ENCODE measurements around the gene SLC7A7. TPM values are rescaled to one million over a fixed set of nuclear protein-coding genes. Genes with fewer than 3 reads are reported as not detected.

The SLC7A7 gene
- total RNA-seq, 1 donor from 2014 or later = 14.3 TPM

- Histone ChIP-seq H3K9me3 (ENCODE audit: insufficient read depth, low read depth, low read length) (no peaks in the 10 kb centered on the region), H3K79me2 (ENCODE audit: insufficient read depth, low read length) (no peaks in the 10 kb centered on the region), H3K27ac (ENCODE audit: low read depth, low read length) (no peak overlapping the region), H3K9ac (ENCODE audit: low read length) (no peak overlapping the region), H3K36me3 (ENCODE audit: insufficient read depth, low read length) (no peaks in the 10 kb centered on the region), H3K4me1 (ENCODE audit: insufficient read depth, low read length) (peaks cover 4% of the 10 kb centered on the region), H3K4me2 (ENCODE audit: low read length) (no peak overlapping the region), H3K4me3 (ENCODE audit: insufficient read depth, low read depth, low read length) (no peak overlapping the region), H4K20me1 (ENCODE audit: insufficient read depth, low read length) (no peaks in the 10 kb centered on the region), H2AFZ (ENCODE audit: low read depth, low read length) (peak overlapping the region; percentile 10), H3K27me3 (ENCODE audit: insufficient read depth, low read length) (no peaks in the 10 kb centered on the region)
- peak overlapping the region; percentile 1 for H3K4me3 Mint-ChIP-seq (ENCODE audit: unreplicated experiment)
- H3K36me3 Mint-ChIP-seq (ENCODE audit: low read depth, unreplicated experiment) = no peaks in the 10 kb centered on the region
- no peak for TF ChIP-seq CTCF (IDR thresholded peaks at IDR 0.05; ENCODE audit: insufficient read depth, low read depth, low read length)
- TF ChIP-seq EZH2 (IDR thresholded peaks at IDR 0.05; ENCODE audit: insufficient read depth, low read length) = no peak
- H3K4me1 Mint-ChIP-seq (ENCODE audit: low read depth, unreplicated experiment) = peaks cover 22% of the 10 kb centered on the region
- no peaks in the 10 kb centered on the region for H3K27me3 Mint-ChIP-seq (ENCODE audit: low read depth, unreplicated experiment)
- H3K9me3 Mint-ChIP-seq (ENCODE audit: unreplicated experiment) = no peaks in the 10 kb centered on the region
- DNase-seq (ENCODE audit: low read depth) = peak; percentile 8
- no peak for FAIRE-seq
- peak overlapping the region; percentile 59 for H3K27ac Mint-ChIP-seq (ENCODE audit: unreplicated experiment)
These were observed 33.8 kb downstream of the SLC7A7 start for GRCh38 chr14:22781301-22781991.

- Histone ChIP-seq H4K20me1 (ENCODE audit: insufficient read depth, low read length) (no peaks in the 10 kb centered on the region), H3K4me2 (ENCODE audit: low read length) (no peak overlapping the region), H2AFZ (ENCODE audit: low read depth, low read length) (no peak overlapping the region), H3K4me1 (ENCODE audit: insufficient read depth, low read length) (peaks cover 4% of the 10 kb centered on the region), H3K4me3 (ENCODE audit: insufficient read depth, low read depth, low read length) (no peak overlapping the region), H3K9me3 (ENCODE audit: insufficient read depth, low read depth, low read length) (no peaks in the 10 kb centered on the region), H3K27ac (ENCODE audit: low read depth, low read length) (no peak overlapping the region), H3K27me3 (ENCODE audit: insufficient read depth, low read length) (no peaks in the 10 kb centered on the region), H3K9ac (ENCODE audit: low read length) (no peak overlapping the region), H3K79me2 (ENCODE audit: insufficient read depth, low read length) (no peaks in the 10 kb centered on the region), H3K36me3 (ENCODE audit: insufficient read depth, low read length) (no peaks in the 10 kb centered on the region)
- no peak overlapping the region for H3K4me3 Mint-ChIP-seq (ENCODE audit: unreplicated experiment)
- no peak for TF ChIP-seq CTCF (IDR thresholded peaks at IDR 0.05; ENCODE audit: insufficient read depth, low read depth, low read length)
- no peak for TF ChIP-seq EZH2 (IDR thresholded peaks at IDR 0.05; ENCODE audit: insufficient read depth, low read length)
- no peaks in the 10 kb centered on the region for H3K9me3 Mint-ChIP-seq (ENCODE audit: unreplicated experiment)
- FAIRE-seq (no peak), DNase-seq (ENCODE audit: low read depth) (no peak)
- H3K27ac Mint-ChIP-seq (ENCODE audit: unreplicated experiment) = peak overlapping the region; percentile 59
- peaks cover 22% of the 10 kb centered on the region for H3K4me1 Mint-ChIP-seq (ENCODE audit: low read depth, unreplicated experiment)
- H3K27me3 Mint-ChIP-seq (ENCODE audit: low read depth, unreplicated experiment) = no peaks in the 10 kb centered on the region
- peaks cover 1% of the 10 kb centered on the region for H3K36me3 Mint-ChIP-seq (ENCODE audit: low read depth, unreplicated experiment)
These were observed 34.3 kb downstream of the SLC7A7 start for GRCh38 chr14:22780941-22781300.

- H3K27me3 ChIP-seq (ENCODE audit: insufficient read depth, low read length) = no peaks in the 10 kb centered on the region
- FAIRE-seq (no peak), DNase-seq (ENCODE audit: low read depth) (peak; percentile 4)
- H3K4me1 ChIP-seq (ENCODE audit: insufficient read depth, low read length) = peaks cover 4% of the 10 kb centered on the region
- Mint-ChIP-seq H3K36me3 (ENCODE audit: low read depth, unreplicated experiment) (peaks cover 1% of the 10 kb centered on the region), H3K4me3 (ENCODE audit: unreplicated experiment) (no peak overlapping the region), H3K27me3 (ENCODE audit: low read depth, unreplicated experiment) (no peaks in the 10 kb centered on the region), H3K9me3 (ENCODE audit: unreplicated experiment) (no peaks in the 10 kb centered on the region), H3K27ac (ENCODE audit: unreplicated experiment) (no peak overlapping the region), H3K4me1 (ENCODE audit: low read depth, unreplicated experiment) (peaks cover 22% of the 10 kb centered on the region)
- H3K9me3 ChIP-seq (ENCODE audit: insufficient read depth, low read depth, low read length) = no peaks in the 10 kb centered on the region
- H3K4me2 ChIP-seq (ENCODE audit: low read length) = no peak overlapping the region
- H3K4me3 ChIP-seq (ENCODE audit: insufficient read depth, low read depth, low read length) = no peak overlapping the region
- H3K36me3 ChIP-seq (ENCODE audit: insufficient read depth, low read length) = no peaks in the 10 kb centered on the region
- no peak for TF ChIP-seq EZH2 (IDR thresholded peaks at IDR 0.05; ENCODE audit: insufficient read depth, low read length)
- TF ChIP-seq CTCF (IDR thresholded peaks at IDR 0.05; ENCODE audit: insufficient read depth, low read depth, low read length) = no peak
- H2AFZ ChIP-seq (ENCODE audit: low read depth, low read length) = peak overlapping the region; percentile 38
- H3K27ac ChIP-seq (ENCODE audit: low read depth, low read length) = no peak overlapping the region
- H3K9ac ChIP-seq (ENCODE audit: low read length) = no peak overlapping the region
- H3K79me2 ChIP-seq (ENCODE audit: insufficient read depth, low read length) = no peaks in the 10 kb centered on the region
- no peaks in the 10 kb centered on the region for H4K20me1 ChIP-seq (ENCODE audit: insufficient read depth, low read length)
These were observed 35.0 kb downstream of the SLC7A7 start for GRCh38 chr14:22780105-22780679.
